Measurements from ENCODE around the gene KRTAP1-3.

KRTAP1-3 gene

GRCh38 chr17:41008811-41009210, 25.9 kb downstream of the KRTAP1-3 start, which contains the start of gene KRTAP3-1:
KRTAP3-1 (minus strand) TSS chr17:41009128; CDS start chr17:41009074, 54 bp downstream.
- no peak within 1 kb of the TSS for H3K4me2 ChIP-seq (ENCODE audit: low read depth, low read length)
- H3K27ac ChIP-seq (ENCODE audit: low read length) = no peak within 1 kb of the TSS

GRCh38 chr17:41004397-41004796, 30.3 kb downstream of the KRTAP1-3 start:
- Histone ChIP-seq H3K4me1 (ENCODE audit: low read length) (no peaks in the 10 kb centered on the region), H3K9me3 (replicated peaks; ENCODE audit: insufficient read depth, low read length) (no peaks in the 10 kb centered on the region), H3K79me2 (ENCODE audit: low read length) (no peaks in the 10 kb centered on the region), H3F3A (ENCODE audit: insufficient read depth, low read length) (no peaks in the 10 kb centered on the region), H3K4me3 (ENCODE audit: low read length) (no peak overlapping the region), H3K9ac (ENCODE audit: low read length) (no peak overlapping the region), H3K9me2 (replicated peaks; ENCODE audit: insufficient read depth, low read length) (no peaks in the 10 kb centered on the region; the same call in 1 of the 2 replicates), H2AFZ (ENCODE audit: low read length) (no peak overlapping the region), H4K20me1 (ENCODE audit: insufficient read depth, low read length) (no peaks in the 10 kb centered on the region), H3K4me2 (ENCODE audit: low read depth, low read length) (no peak overlapping the region), H3K27ac (ENCODE audit: low read length) (no peak overlapping the region), H3K36me3 (replicated peaks; ENCODE audit: insufficient read depth, low read length) (no peaks in the 10 kb centered on the region), H3K27me3 (replicated peaks; ENCODE audit: insufficient read depth, low read length) (no peaks in the 10 kb centered on the region)
- no peak for DNase-seq
- TF ChIP-seq EZH2phosphoT487 (IDR thresholded peaks at IDR 0.05; ENCODE audit: low read length) = no peak
- no peak for TF ChIP-seq EZH2 (optimal IDR thresholded peaks at IDR 0.05; ENCODE audit: low read depth, low read length)

More at GRCh38 chr17:41008811-41009210, 25.9 kb downstream of the KRTAP1-3 start, which contains the start of gene KRTAP3-1:
- Histone ChIP-seq H3K27me3 (replicated peaks; ENCODE audit: insufficient read depth, low read length) (no peaks in the 10 kb centered on the region), H3K36me3 (replicated peaks; ENCODE audit: insufficient read depth, low read length) (no peaks in the 10 kb centered on the region), H3K4me1 (ENCODE audit: low read length) (no peaks in the 10 kb centered on the region), H3K9me3 (replicated peaks; ENCODE audit: insufficient read depth, low read length) (no peaks in the 10 kb centered on the region), H3K9ac (ENCODE audit: low read length) (no peak within 1 kb of the TSS), H3K4me3 (ENCODE audit: low read length) (no peak within 1 kb of the TSS), H3K79me2 (ENCODE audit: low read length) (no peaks in the 10 kb centered on the region), H4K20me1 (ENCODE audit: insufficient read depth, low read length) (no peaks in the 10 kb centered on the region), H3F3A (ENCODE audit: insufficient read depth, low read length) (no peaks in the 10 kb centered on the region), H3K9me2 (replicated peaks; ENCODE audit: insufficient read depth, low read length) (no peaks in the 10 kb centered on the region; the same call in 1 of the 2 replicates), H2AFZ (ENCODE audit: low read length) (no peak within 1 kb of the TSS)
- no peak for DNase-seq
- TF ChIP-seq, protein P1, sequence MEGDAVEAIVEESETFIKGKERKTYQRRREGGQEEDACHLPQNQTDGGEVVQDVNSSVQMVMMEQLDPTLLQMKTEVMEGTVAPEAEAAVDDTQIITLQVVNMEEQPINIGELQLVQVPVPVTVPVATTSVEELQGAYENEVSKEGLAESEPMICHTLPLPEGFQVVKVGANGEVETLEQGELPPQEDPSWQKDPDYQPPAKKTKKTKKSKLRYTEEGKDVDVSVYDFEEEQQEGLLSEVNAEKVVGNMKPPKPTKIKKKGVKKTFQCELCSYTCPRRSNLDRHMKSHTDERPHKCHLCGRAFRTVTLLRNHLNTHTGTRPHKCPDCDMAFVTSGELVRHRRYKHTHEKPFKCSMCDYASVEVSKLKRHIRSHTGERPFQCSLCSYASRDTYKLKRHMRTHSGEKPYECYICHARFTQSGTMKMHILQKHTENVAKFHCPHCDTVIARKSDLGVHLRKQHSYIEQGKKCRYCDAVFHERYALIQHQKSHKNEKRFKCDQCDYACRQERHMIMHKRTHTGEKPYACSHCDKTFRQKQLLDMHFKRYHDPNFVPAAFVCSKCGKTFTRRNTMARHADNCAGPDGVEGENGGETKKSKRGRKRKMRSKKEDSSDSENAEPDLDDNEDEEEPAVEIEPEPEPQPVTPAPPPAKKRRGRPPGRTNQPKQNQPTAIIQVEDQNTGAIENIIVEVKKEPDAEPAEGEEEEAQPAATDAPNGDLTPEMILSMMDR (IDR thresholded peaks at IDR 0.05; ENCODE audit: low read length) = no peak
- TF ChIP-seq EZH2phosphoT487 (IDR thresholded peaks at IDR 0.05; ENCODE audit: low read length) (no peak), EZH2 (optimal IDR thresholded peaks at IDR 0.05; ENCODE audit: low read depth, low read length) (no peak)

DNA sequence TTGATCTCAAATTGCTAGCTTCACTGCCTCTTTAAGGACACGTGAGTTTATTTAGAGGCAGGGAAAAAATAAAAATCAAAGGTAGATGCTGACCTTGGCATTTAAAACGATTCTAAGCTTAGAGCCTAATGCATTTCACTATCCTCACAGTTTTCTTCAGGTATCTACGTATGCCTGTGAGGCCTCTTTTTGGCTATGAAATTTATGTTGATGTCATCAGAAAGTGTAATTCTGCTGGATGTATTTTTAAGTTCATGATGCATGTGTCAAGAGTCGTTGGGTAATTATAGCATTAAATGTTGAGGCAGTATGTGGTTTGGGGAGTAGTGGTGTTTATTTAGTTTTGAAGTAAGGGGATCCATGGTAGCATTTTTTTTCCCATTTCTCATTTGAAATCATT, 30.7 kb downstream of the KRTAP1-3 start:
- Histone ChIP-seq H4K20me1 (ENCODE audit: insufficient read depth, low read length) (no peaks in the 10 kb centered on the region), H3F3A (ENCODE audit: insufficient read depth, low read length) (no peaks in the 10 kb centered on the region), H2AFZ (ENCODE audit: low read length) (no peak overlapping the region), H3K4me1 (ENCODE audit: low read length) (no peaks in the 10 kb centered on the region), H3K36me3 (replicated peaks; ENCODE audit: insufficient read depth, low read length) (no peaks in the 10 kb centered on the region), H3K9me2 (replicated peaks; ENCODE audit: insufficient read depth, low read length) (no peaks in the 10 kb centered on the region; the same call in 1 of the 2 replicates), H3K9ac (ENCODE audit: low read length) (no peak overlapping the region), H3K9me3 (replicated peaks; ENCODE audit: insufficient read depth, low read length) (no peaks in the 10 kb centered on the region), H3K27me3 (replicated peaks; ENCODE audit: insufficient read depth, low read length) (no peaks in the 10 kb centered on the region), H3K4me2 (ENCODE audit: low read depth, low read length) (no peak overlapping the region), H3K27ac (ENCODE audit: low read length) (no peak overlapping the region), H3K4me3 (ENCODE audit: low read length) (no peak overlapping the region), H3K79me2 (ENCODE audit: low read length) (no peaks in the 10 kb centered on the region)
- DNase-seq = no peak
- TF ChIP-seq, protein P1 (IDR thresholded peaks at IDR 0.05; ENCODE audit: low read length) = no peak
- TF ChIP-seq EZH2 (optimal IDR thresholded peaks at IDR 0.05; ENCODE audit: low read depth, low read length) (no peak), EZH2phosphoT487 (IDR thresholded peaks at IDR 0.05; ENCODE audit: low read length) (no peak)

DNA sequence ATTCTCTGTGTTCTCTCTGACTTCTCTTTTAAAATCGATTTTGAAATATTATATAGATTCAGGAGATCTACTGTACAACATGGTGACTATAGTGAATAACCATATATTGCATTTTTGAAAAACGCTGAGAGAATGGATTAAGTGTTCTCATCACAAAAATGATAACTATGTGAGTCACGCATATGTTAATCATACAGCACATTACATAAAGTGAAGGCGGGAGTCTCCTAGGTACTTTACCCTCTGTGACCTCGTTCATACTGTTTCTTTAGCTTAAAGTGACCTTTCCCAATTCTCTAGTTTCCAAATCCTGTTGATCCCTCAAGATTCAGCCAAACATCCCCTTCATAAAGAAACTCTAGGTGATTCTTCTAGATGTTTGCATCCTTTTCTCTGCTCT, 31.9 kb downstream of the KRTAP1-3 start:
- no peaks in the 10 kb centered on the region for H3K79me2 ChIP-seq (ENCODE audit: low read length)

More for the DNA sequence above, 31.9 kb downstream of the KRTAP1-3 start:
- no peak overlapping the region for H2AFZ ChIP-seq (ENCODE audit: low read length)
- no peak overlapping the region for H3K4me3 ChIP-seq (ENCODE audit: low read length)
- no peak overlapping the region for H3K27ac ChIP-seq (ENCODE audit: low read length)
- H4K20me1 ChIP-seq (ENCODE audit: insufficient read depth, low read length) = no peaks in the 10 kb centered on the region
- no peaks in the 10 kb centered on the region for H3K4me1 ChIP-seq (ENCODE audit: low read length)
- H3K9me2 ChIP-seq (replicated peaks; ENCODE audit: insufficient read depth, low read length) = no peaks in the 10 kb centered on the region; the same call in 1 of the 2 replicates
- H3K9me3 ChIP-seq (replicated peaks; ENCODE audit: insufficient read depth, low read length) = no peaks in the 10 kb centered on the region
- H3K9ac ChIP-seq (ENCODE audit: low read length) = no peak overlapping the region
- TF ChIP-seq, protein P1 (IDR thresholded peaks at IDR 0.05; ENCODE audit: low read length) = no peak
- no peaks in the 10 kb centered on the region for H3K36me3 ChIP-seq (replicated peaks; ENCODE audit: insufficient read depth, low read length)
- no peaks in the 10 kb centered on the region for H3K27me3 ChIP-seq (replicated peaks; ENCODE audit: insufficient read depth, low read length)
- H3K4me2 ChIP-seq (ENCODE audit: low read depth, low read length) = no peak overlapping the region
- H3F3A ChIP-seq (ENCODE audit: insufficient read depth, low read length) = no peaks in the 10 kb centered on the region
- no peak for DNase-seq

Data from MM.1S (cell line).